Keratinocyte (primary cell): ENCODE measurements around the gene C5AR1. TPM values are rescaled to one million over a fixed set of nuclear protein-coding genes. Genes with fewer than 3 reads are reported as not detected.
"Not testable (repeated sequence)": the region's sequence is repeated elsewhere in the genome, so short reads cannot be mapped to it uniquely, and the experiment has no call there.

ENCODE experiments used
- DNase-seq: peaks from one replicate; pipeline ENCODE4 v3.0.0-alpha.2; 2011; ENCODE audit warnings: low read depth, missing footprints, low spot score
- FAIRE-seq: peaks from 2 replicates; lab custom pipeline; 2011; peaks lifted over from hg19 to GRCh38; lab: Jason Lieb, UNC
- H2AFZ ChIP-seq: 2 replicates; pipeline ENCODE4 v1.6.0; 2012; ENCODE audit warnings: low read length, control low read depth, inconsistent platforms; ENCODE audit not compliant: control insufficient read depth
- H3K27ac ChIP-seq: 2 replicates; pipeline ENCODE4 v1.5.1; 2011; ENCODE audit warnings: low read length; ENCODE audit not compliant: control insufficient read depth, insufficient read depth
- H3K27me3 ChIP-seq: 3 replicates; pipeline ENCODE4 v1.6.0; 2011; ENCODE audit warnings: low read length; ENCODE audit not compliant: control insufficient read depth, insufficient read depth; ENCODE audit errors: extremely low read depth
- H3K36me3 ChIP-seq, 2 experiments: 2 replicates in 1 of 2; 3 replicates in 1 of 2; pipeline ENCODE4 v1.5.1; 2011; ENCODE audit warnings: low read length in 2 of 2, mild to moderate bottlenecking in 1 of 2; ENCODE audit not compliant: control insufficient read depth in 2 of 2, insufficient read depth in 2 of 2; ENCODE audit errors: extremely low read depth in 1 of 2
- H3K4me1 ChIP-seq: 3 replicates; pipeline ENCODE4 v1.5.1; 2011; ENCODE audit warnings: low read length; ENCODE audit not compliant: control insufficient read depth, insufficient read depth; ENCODE audit errors: extremely low read depth
- H3K4me2 ChIP-seq: 3 replicates; pipeline ENCODE4 v1.6.0; 2011; ENCODE audit warnings: low read depth, low read length; ENCODE audit not compliant: control insufficient read depth, insufficient read depth; ENCODE audit errors: extremely low read depth
- H3K4me3 ChIP-seq, 3 experiments: fragments of 200-600 bp in 1 of 3; sonication (generic) in 1 of 3; 2 replicates in 2 of 3; 3 replicates in 1 of 3; pipeline ENCODE4 v1.5.1; 2011 to 2016; ENCODE audit warnings: low read length in 3 of 3, mild to moderate bottlenecking in 3 of 3, control low read depth in 2 of 3, inconsistent platforms in 1 of 3, low read depth in 1 of 3, mixed read lengths in 1 of 3, mixed run types in 1 of 3, moderate library complexity in 1 of 3; ENCODE audit not compliant: control insufficient read depth in 2 of 3, insufficient read depth in 2 of 3; ENCODE audit errors: extremely low read depth in 1 of 3
- H3K79me2 ChIP-seq: 2 replicates; pipeline ENCODE4 v1.6.0; 2012; ENCODE audit warnings: low read length; ENCODE audit not compliant: control insufficient read depth, insufficient read depth
- H3K9ac ChIP-seq: 3 replicates; pipeline ENCODE4 v1.6.0; 2011; ENCODE audit warnings: low read length; ENCODE audit not compliant: control insufficient read depth, insufficient read depth; ENCODE audit errors: extremely low read depth
- H3K9me1 ChIP-seq: 3 replicates; pipeline ENCODE4 v1.6.0; 2011; ENCODE audit warnings: low read length; ENCODE audit not compliant: control insufficient read depth, insufficient read depth; ENCODE audit errors: extremely low read depth
- H3K9me3 ChIP-seq: 2 replicates; pipeline ENCODE4 v1.5.1; 2012; ENCODE audit warnings: low read depth, low read length; ENCODE audit not compliant: control insufficient read depth
- H4K20me1 ChIP-seq: 3 replicates; pipeline ENCODE4 v1.6.0; 2011; ENCODE audit warnings: low read length; ENCODE audit not compliant: control insufficient read depth, insufficient read depth; ENCODE audit errors: extremely low read depth
- CTCF ChIP-seq, 3 experiments: IDR thresholded peaks in 1 of 3; conservative IDR thresholded peaks in 1 of 3; optimal IDR thresholded peaks in 1 of 3; 2 replicates in 2 of 3; 3 replicates in 1 of 3; pipeline versions ENCODE3 to v1.5.1; 2011; ENCODE audit warnings: low read length in 3 of 3, mild to moderate bottlenecking in 3 of 3, moderate library complexity in 2 of 3, control low read depth in 1 of 3, inconsistent platforms in 1 of 3; ENCODE audit not compliant: insufficient read depth in 2 of 3; ENCODE audit errors: extremely low read depth in 1 of 3
- EZH2 ChIP-seq: IDR thresholded peaks from one replicate; pipeline ENCODE4 v1.6.1; 2012; ENCODE audit warnings: inconsistent platforms, mild to moderate bottlenecking, low read length, moderate library complexity
- dilution Hi-C: fragments of 300-500 bp; cut with MboI; formaldehyde crosslinking; loops from one replicate; pipeline ENCODE4 v1.7.0; 2020; ENCODE audit warnings: low sequenced_read_pairs; ENCODE audit not compliant: extremely low pct_ligation_motif_present
- polyA plus RNA-seq, 5 experiments: library from polyadenylated mRNA; depleted of rRNA in 3 of 5; stranded (reverse) in 3 of 5; stranded (forward) in 1 of 5; unstranded in 1 of 5; fragments of >200 nt; gene quantifications; 1 replicate in 1 of 5; 2 replicates in 3 of 5; 3 replicates in 1 of 5; pipeline versions ENCODE4 v1.2.1 to v1.2.3, GENCODE V29; 2011 to 2012; ENCODE audit warnings: missing spikeins in 2 of 5, low read depth in 1 of 5, low replicate concordance in 1 of 5

The C5AR1 gene
- polyA plus RNA-seq, 1 donor (not counting 4 experiments of a cell fraction or from before 2014, with no cell fraction given), result 0.42 TPM

GRCh38 chr19:47344425-47344824 is 34.8 kb downstream of the C5AR1 start:
- H3K9ac ChIP-seq, result no peak overlapping the region
- no peak overlapping the region for H2AFZ ChIP-seq
- H3K27ac ChIP-seq, result no peak overlapping the region
- TF ChIP-seq EZH2, result no peak
- no peak for TF ChIP-seq CTCF (optimal IDR thresholded peaks at IDR 0.05 in 1 of 3, IDR thresholded peaks at IDR 0.05 in 1 of 3, conservative IDR thresholded peaks at IDR 0.05 in 1 of 3; ENCODE audit: extremely low read depth in 1 of 3, insufficient read depth in 2 of 3, low read length in 3 of 3)
- DNase-seq (no peak), FAIRE-seq (no peak)
- dilution Hi-C loops, result no loop called here
- no peak overlapping the region for H3K4me3 ChIP-seq
- H3K9me3 ChIP-seq, result no peaks in the 10 kb centered on the region
- H3K4me2 ChIP-seq, result no peak overlapping the region
- no peaks in the 10 kb centered on the region for H3K36me3 ChIP-seq
- H3K27me3 ChIP-seq, result no peaks in the 10 kb centered on the region
- H3K79me2 ChIP-seq, result peaks cover 2% of the 10 kb centered on the region
- H3K9me1 ChIP-seq, result no peaks in the 10 kb centered on the region
- H4K20me1 ChIP-seq, result no peaks in the 10 kb centered on the region
- H3K4me1 ChIP-seq, result peaks cover 3% of the 10 kb centered on the region

GRCh38 chr19:47346024-47346423 is 36.4 kb downstream of the C5AR1 start:
- H2AFZ ChIP-seq, H3K4me3 ChIP-seq, DNase-seq: not testable (repeated sequence)

More at GRCh38 chr19:47346024-47346423, 36.4 kb downstream of the C5AR1 start:
- H3K27ac ChIP-seq, H3K9me1 ChIP-seq, H3K4me2 ChIP-seq, H3K4me1 ChIP-seq, dilution Hi-C loops, FAIRE-seq, H4K20me1 ChIP-seq, H3K9me3 ChIP-seq, H3K27me3 ChIP-seq, H3K36me3 ChIP-seq, H3K9ac ChIP-seq: not testable (repeated sequence)
- peaks cover 15% of the 10 kb centered on the region for H3K79me2 ChIP-seq
